GM18502 (cell line): Measurements from ENCODE around the gene JTB.
"Not testable (repeated sequence)": the region's sequence is repeated elsewhere in the genome, so short reads cannot be mapped to it uniquely, and the experiment has no call there.

Experiments
- ATAC-seq: cut with Tn5 transposase; IDR thresholded peaks from one replicate; pipeline ENCODE4 v1.9.1; 2021; ENCODE audit warnings: mild to moderate bottlenecking; ENCODE audit not compliant: unreplicated experiment, poor library complexity

Gene JTB

DNA sequence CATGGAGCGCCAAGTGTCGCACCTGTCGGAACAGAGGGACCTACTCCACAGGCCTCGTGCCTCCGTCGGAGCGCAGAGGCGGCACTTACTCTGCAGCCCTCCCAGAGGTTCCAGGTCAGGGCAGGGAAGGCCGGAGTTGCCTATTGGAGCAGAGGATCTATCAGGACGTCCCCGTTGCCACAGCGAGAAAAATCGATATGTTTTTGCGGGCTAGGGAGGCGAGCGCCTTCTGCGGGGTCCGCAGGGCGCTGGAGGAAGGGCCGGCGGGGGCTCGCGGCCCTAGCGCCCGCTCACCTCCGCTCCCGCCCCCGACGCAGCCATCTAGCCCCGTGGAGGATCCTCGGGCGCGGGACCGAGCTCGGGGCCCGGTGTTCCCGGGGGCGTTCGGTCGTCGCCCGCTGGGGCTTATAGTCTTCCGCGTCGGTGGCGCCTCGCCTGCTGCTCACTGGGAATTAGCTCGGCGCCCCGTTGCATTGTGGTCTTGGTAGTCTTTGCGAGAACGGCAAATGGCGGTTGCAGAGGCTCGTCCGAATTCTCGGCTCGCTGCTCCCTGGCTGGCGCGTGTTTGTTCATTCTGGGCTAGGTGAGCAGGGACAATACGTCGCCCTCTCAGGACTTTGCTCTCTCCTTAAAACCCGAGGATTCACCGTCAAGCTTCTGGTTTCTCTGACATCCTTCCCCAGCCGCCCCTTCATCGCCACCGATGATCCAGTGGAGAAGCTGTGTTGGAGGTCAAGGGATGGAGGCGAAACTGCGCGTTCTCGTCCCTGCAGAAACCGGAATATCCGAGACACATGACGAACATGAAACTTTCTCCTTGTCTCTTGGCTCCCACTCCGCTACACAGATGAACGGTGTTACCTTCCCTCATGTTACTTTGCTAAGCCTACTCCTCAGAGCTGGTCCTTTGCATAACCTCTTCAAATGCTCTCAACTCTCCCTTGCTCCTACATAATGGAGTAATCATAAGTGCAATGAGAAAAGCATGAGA is at the start of gene JTB:
Gene JTB (minus strand): TSS at position 425 of the 991 bp plus-strand sequence. CDS start 422 bp downstream, at position 3.
- ATAC-seq = peak; percentile 78

DNA sequence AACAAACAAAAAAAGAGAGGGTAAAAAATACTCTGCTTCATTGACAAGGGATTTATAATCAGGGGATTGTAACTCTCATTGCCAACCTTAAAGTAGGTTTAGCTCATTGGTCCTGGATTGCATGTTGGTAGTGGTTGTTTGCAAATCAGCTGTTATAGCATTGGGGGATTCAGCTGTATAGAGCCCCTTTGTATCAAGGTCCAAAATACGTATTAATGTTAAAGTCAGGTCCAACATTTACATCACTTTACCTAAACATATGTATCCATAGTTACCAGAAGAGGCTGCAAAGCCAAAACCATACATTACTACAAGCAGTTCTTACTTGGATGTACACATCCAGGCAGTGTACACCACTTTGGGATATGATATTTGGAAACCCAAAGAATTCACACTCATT is 42.5 kb upstream of the JTB start:
- ATAC-seq = no peak

DNA sequence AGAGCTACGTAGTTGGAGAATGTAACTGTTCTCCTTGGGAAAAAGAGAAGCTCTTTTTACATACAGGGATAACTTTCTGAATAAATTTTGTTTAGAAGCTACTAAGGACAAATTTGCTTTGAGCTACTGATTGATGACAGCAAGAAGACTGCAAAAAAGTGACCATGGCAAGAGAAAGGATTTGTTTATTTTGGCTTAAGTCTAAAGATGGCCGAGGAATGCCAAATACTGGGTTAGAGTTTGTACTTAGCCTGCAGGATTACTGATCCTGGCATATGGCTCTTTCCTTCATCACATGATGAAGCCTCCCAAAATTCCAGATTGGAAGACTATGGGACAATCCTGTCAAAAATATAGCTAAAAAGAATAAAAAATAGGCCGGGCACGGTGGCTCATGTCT is 41.8 kb upstream of the JTB start:
- ATAC-seq = no peak

DNA sequence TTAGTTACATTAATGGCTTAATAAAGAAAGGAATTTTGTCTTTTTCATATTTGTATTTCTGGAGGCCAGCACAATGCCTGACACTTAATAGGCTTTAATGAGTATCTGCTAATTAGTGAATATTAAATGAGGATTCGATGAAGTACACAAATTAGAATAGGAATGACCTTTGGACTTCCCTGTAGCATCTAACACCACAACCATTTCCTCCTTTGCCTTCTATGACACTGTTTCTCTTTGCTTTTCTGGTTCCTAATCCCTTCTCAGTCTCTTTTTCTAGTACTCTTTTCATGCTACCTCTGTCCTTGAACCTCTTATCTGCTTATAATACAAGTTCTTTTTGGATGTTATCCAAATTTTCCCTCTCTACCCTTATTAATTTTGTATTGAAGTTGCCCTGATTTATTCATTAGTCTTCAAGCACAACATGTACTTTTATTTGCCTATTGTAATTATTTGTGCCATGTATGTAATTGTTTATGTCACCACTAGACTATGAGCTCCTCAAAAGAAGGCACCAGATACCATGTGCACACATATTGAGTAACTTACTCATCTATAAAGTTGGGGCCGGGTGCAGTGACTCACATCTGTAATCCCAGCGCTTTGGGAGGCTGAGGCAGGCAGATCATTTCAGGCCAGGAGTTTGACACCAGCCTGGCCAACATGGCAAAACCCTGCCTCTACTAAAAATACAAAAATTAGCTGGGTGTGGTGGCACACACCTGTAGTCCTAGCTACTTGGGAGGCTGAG is 36.9 kb upstream of the JTB start:
- no peak for ATAC-seq

DNA sequence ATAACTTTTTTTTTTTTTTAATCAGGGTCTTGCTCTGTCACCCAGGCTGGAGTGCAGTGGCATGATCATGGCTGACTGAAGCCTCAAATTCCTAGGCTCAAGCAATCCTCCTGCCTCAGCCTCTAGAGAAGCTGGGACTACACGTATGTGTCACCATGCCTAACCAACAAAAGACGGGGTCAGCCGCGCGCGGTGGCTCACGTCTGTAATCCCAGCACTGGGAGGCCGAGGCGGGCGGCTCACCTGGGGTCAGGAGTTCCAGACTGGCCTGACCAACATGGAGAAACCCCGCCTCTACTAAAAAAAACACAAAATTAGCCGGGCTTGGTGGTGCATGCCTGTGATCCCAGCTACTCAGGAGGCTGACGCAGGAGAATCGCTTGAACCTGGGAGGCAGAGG is 35.1 kb upstream of the JTB start:
- not testable (repeated sequence) for ATAC-seq

DNA sequence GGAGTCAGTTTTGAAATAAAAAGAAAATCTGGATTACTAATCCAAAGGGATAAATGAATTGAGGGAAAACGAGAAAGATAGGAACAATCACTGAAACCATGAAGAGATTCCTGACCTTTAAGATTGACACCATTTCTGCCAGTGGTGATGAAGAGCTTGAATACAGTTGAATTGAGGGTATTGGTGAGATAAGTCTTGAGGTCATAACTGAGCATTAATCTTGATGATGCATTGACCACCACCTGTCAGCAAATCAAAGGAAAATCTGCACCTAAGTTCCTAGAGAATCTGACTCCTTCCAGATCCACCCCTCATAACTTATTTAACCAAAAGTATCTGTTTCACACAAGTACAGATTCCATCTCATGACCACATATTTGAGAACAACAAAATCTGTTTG is 34.7 kb upstream of the JTB start:
- ATAC-seq = no peak

DNA sequence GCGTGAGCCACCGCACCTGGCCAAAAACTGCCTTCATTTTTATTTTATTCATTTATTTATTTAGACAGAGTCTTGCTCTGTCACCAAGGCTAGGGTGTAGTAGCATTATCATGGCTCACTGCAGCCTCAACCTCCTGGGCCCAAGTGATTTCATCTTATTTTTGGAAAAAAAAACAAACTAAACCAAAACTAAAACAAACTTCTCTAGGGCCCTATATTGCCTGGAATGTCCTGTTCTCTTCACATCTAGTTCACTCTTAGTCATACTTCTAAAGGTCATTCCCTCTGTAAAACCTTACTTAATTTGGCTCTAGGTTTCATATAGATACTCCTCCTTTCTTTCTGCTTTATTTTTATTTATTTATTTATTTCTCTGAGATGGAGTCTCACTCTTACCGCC is 28.7 kb upstream of the JTB start:
- ATAC-seq = no peak

DNA sequence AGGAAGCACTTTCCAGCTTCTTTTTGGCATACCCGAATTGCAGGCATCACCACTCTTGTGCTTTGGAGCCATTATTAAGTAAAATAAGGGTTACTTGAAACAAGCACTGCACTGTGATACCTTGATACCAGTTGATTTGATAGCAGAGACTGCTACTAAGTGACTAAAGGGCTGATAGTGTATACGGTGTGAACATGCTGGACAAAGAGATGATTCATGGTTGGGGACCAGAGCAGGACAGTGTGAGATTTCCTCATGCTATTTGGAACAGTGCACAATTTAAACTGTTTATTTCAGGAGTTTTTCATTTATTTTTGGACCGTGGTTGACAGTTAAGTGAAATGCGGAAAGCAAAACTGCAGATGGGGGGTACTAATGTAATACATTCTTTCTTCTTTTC is 22.9 kb upstream of the JTB start:
- no peak for ATAC-seq

DNA sequence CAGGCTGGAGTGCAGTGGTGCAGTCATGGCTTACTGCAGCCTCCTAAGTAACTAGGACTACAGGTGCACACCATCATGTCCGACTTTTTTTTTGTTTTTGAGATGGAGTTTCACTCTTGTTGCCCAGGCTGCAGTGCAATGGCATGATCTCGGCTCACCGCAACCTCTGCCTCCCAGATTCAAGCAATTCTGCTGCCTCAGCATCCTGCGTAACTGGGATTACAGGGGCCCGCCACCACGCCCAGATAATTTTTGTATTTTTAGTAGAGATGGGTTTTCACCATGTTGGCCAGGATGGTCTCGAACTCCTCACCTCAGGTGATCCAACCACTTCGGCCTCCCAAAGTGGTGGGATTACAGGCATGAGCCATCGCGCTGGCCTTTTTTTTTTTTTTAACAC is 19.4 kb upstream of the JTB start:
- not testable (repeated sequence) for ATAC-seq

DNA sequence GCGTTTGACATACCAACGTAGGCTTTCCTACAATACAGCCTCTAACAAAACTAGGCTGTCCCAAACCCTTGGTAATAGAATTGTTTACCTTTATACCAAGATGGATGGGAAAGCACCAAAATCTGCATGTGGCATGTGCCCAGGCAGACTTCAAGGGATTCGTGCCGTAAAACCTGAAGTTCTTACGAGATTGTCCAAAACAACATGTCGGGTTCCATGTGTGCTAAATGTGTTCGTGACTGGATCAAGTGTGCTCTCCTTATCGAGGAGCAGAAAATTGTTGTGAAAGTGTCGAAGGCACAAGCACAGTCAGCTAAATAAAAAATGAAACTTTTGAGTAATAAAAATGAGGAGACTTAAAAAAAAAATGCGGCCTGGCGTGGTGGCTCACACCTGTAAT is 18.2 kb upstream of the JTB start:
- no peak for ATAC-seq

DNA sequence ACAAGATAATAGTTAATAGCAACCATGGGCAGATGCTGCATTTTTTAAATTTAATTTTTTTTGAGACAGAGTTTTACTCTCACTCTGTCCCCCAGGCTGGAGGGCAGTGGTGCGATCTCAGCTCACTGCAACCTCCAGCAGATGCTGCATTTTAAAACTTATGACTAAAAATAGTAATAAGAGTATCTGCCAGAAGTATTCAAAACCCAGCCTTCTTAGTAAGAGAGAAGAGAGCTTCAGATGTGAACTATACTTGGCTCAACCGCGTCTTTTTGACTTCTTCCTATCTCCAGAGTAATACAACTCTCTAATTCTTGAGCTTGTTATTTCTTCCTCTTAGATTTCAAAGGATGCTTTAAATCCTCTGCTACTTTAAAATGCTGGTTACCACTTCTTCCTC is 17.7 kb upstream of the JTB start:
- ATAC-seq = no peak

DNA sequence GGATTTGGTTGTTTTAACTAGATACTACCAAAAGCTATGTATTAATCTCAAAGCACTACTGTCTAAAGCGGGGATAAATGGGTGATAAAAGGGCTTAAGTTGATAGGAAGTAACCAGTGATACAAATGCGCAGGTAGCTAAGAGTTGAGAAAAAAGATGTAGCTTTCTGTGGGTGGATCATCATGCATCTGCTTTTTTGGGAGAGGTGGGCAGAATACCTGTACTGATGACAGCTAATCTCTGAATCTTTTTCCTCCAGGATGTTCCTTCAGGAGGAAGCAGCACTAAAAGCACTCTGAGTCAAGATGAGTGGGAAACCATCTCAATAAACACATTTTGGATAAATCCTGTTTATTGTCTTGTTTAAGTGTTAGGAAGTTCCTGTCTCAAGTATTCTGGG is 14.3 kb upstream of the JTB start:
- ATAC-seq = no peak

DNA sequence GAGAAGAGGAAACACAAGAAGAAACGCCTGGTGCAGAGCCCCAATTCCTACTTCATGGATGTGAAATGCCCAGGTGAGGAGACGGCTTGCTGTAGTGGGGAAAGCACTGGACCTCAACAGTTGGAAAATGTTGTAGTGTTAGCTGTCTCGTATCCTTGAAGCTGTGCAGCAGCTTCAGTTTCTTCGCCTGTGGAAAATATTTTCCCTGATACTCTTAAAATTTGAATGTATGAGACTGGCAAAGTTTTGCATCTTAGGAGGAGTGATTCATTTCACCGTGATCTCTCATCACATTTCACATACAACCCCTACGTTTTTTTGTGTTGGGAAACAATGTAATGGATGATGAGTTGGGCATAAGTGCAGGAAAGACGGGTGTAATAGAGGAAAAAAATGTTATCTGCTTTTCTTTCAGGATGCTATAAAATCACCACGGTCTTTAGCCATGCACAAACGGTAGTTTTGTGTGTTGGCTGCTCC is 13.7 kb upstream of the JTB start:
- ATAC-seq = no peak

DNA sequence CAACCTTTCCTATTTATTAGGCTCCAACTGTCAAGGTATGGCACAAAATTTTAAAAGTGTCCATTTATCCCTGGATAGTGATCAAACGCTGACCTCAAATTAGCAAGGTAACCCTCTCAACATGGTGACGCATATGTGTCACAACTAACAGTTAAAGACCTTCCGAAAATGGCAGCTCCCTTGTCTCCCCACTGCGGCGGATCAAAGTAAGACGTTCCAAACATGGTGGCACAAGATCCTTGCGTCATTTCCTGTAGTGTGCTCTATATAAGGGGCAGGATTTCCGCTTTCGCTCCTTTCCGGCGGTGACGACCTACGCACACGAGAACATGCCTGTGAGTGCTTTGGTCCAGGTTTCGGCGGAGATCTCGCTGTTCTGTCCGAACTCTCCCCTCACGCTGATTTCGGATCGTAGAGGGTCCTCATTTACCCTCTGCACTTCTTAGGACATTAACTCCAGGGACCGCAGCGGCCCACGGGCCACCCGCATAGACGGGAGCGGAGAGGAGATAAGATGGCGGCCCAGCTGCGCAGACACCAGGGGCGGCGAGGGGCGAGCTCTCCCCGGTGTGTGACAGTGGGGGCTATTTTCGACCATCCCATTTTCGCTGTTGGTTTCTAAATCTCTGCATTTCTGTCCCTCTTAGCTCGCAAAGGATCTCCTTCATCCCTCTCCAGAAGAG is 13.1 kb upstream of the JTB start, which contains the start of gene RPS27:
Gene RPS27 (plus strand): TSS at position 295 of the 683 bp plus-strand sequence. CDS start 35 bp downstream, at position 330.
- ATAC-seq = peak; percentile 77

DNA sequence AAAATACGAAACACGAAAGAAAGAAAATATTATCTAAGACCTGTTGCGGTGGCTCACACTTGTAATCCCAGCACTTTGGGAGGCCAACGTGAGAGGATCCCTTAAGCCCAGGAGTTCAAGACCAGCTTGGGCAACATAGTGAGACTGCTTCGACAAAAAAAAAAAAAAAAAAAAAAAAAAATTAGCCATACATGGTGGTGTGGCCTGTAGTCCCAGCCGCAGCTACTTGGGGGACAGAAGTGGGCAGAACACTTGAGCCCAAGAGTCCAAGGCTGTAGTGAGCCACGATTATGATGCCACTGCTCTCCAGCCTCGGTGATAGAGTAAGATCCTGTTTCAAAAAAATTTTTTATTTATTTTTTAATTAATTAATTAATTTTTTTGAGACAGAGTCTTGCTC is 10.1 kb upstream of the JTB start:
- no peak for ATAC-seq

DNA sequence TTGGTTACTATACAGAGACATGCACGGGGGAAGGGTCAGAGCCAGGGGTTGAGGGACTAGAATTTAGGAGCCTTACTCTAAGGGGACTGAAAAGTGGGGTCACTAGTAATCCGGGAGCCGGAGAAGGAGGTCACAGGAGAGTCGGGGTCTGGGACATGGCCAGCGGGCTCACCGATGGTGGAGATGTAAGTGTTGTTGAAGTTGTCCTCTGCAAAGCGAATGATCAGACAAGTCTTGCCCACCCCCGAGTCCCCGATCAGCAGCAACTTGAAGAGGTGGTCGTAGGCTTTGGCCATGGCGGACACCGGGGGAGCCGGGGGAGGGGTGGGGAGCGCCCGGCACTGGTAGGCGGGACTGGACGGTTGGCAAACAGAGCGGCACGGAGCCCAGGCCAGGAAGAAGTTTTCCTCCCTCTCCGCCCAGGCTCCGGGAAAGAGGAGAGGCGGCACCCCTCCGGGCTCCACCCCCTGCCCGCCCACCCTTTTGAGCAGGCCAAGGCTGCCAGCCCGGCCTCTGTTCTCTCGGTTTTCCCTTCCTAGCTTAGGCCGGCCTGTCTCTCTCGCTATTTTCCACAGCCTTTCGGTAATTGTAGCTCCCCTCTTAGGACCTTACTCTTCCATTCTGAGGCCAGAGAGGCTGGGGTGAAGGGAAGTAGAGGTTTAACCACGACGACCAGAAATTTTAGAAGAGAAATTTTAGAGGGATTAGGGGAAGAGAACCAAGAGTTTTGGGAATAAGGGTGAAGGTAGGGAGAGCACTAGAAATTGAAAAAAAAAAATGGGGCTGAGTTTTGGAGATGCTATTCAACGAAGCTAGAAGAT is 8.7 kb upstream of the JTB start, which contains the start of gene RAB13:
Gene RAB13 (minus strand): TSS at position 399 of the 821 bp plus-strand sequence. CDS start 103 bp downstream, at position 296.
- ATAC-seq = no peak

DNA sequence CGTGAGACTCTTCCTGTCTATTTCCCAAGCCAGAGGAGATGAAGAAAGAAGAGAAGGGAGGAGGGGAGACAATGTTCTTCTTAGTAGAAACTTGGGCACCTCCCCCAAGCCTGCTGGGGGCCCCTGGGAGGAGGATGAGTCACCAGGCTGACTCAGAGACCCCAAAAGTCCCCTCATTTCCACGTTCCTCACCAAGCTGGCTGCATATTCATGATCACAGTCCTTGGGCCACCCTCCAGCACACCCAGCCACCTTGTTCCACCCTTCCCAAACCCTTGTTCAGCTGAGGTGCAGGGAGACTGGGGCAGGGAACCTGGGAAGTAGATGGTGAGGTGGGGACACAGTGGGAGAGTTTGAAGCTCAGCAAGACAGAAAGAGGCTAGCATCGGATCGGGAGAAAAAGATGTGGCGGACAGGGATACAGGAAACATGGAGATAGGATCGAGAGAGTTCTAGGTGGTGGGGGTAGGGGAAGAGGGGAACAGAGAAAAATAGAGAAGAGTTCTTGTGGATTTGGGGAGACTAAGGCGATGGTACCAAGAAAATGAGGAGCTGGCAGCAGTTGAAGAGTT is 8.0 kb upstream of the JTB start:
- no peak for ATAC-seq

DNA sequence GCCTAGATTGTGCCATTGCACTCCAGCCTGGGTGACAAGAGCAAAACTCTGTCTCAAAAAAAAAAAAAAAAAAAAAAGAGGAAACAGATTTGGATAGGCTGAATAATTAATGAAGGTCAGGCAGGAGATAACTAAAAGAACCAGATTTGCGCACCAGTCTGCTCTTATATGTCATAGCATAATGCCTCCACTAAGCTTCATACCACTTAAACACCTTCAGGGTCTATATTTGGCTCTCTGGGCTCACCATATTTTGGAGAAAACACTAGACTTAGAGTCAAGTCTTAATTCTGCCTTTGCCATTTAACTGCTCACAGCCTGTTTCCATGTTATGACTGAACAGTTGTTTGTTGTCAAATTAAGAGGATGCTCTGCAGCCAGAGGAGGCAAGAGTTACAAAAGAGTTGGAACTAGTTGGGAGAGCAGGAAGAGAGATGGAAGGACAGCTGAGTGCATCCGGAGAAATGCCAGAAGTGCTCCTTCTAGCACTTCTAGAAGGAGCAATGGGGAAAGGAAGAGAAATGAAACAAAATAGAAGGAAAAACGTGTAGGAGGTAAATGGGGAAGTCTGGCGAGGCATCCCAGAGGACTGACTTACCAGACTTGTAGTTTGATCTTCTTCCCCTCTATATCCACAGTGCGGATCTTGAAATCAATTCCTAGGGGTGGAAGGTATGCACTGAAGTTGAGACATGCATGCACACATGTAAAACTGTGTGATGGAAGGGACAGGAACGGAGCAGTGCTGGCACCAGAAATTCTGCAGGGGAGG is 6.8 kb upstream of the JTB start:
- ATAC-seq = no peak
